Measurements from ENCODE around the gene ATRIP.
"Not testable (repeated sequence)": the region's sequence is repeated elsewhere in the genome, so short reads cannot be mapped to it uniquely, and the experiment has no call there.

ATRIP gene

GRCh38 chr3:48473617-48473952, 27.0 kb downstream of the ATRIP start:
- no peak for TF ChIP-seq ZFX (IDR thresholded peaks at IDR 0.05; ENCODE audit: borderline replicate concordance)
- TF ChIP-seq, protein P1, sequence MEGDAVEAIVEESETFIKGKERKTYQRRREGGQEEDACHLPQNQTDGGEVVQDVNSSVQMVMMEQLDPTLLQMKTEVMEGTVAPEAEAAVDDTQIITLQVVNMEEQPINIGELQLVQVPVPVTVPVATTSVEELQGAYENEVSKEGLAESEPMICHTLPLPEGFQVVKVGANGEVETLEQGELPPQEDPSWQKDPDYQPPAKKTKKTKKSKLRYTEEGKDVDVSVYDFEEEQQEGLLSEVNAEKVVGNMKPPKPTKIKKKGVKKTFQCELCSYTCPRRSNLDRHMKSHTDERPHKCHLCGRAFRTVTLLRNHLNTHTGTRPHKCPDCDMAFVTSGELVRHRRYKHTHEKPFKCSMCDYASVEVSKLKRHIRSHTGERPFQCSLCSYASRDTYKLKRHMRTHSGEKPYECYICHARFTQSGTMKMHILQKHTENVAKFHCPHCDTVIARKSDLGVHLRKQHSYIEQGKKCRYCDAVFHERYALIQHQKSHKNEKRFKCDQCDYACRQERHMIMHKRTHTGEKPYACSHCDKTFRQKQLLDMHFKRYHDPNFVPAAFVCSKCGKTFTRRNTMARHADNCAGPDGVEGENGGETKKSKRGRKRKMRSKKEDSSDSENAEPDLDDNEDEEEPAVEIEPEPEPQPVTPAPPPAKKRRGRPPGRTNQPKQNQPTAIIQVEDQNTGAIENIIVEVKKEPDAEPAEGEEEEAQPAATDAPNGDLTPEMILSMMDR (IDR thresholded peaks at IDR 0.05): no peak
- peak overlapping the region; percentile 89 for H3K27ac ChIP-seq

- peak overlapping the region; percentile 89 for H3K27ac ChIP-seq
These were observed 27.5 kb downstream of the ATRIP start for GRCh38 chr3:48474031-48474430.

- H3K27ac ChIP-seq: no peak overlapping the region
- TF ChIP-seq, protein P1 (IDR thresholded peaks at IDR 0.05): no peak
- TF ChIP-seq ZFX (IDR thresholded peaks at IDR 0.05; ENCODE audit: borderline replicate concordance): no peak
These were observed 28.1 kb downstream of the ATRIP start for GRCh38 chr3:48474619-48475018.

DNA sequence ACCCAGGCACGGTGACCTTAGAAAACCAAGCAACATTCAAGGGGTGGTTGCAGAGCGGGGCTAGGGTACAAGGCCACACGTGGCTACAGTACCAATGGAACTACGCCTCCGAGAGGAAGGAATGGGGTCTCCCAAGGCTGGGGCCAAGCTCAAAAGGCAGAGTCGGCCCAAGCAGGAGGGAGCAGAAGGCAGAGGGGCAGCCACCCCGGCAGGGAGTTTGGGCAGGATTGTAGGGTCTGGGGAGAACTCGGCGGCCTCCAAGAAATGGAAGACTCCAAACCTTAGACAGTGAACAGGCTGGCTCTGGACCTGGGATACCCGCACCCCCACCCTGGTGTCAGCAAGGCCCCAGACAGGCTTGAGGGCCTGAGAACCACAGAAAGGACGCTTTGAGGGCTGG, 28.7 kb downstream of the ATRIP start:
- TF ChIP-seq ZFX (IDR thresholded peaks at IDR 0.05; ENCODE audit: borderline replicate concordance): no peak
- TF ChIP-seq, protein P1 (IDR thresholded peaks at IDR 0.05): no peak
- H3K27ac ChIP-seq: no peak overlapping the region

GRCh38 chr3:48476426-48477053, 30.0 kb downstream of the ATRIP start:
- no peak overlapping the region for H3K27ac ChIP-seq

DNA sequence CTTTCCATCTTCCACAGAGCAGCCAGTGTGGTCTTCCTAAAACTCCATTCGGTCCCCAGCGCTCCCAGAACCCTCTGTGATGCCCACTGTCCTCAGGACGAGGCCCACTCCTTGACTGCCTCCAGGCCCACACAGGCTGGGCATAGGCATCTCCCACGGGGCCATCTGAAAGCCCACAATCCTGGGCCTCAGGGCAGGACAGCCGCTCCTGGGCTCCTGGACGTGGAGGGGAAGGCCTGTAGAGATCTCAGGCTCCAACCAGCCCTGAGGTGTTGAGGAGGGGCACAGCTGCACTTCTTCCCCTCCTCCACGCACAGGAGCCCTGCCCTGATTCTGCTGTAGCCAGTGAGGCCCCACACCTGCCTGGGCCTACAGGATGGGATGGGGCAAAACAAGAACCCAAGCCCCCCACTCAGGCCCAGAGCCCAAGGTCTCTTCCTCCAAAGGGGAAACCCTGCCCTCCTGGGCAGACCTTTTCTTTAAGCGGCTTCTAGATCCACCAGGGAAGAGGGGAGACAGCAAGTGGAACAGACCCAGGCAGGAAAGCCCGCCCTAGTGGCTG, 31.5 kb downstream of the ATRIP start:
- no peak overlapping the region for H3K27ac ChIP-seq
- TF ChIP-seq, protein P1 (IDR thresholded peaks at IDR 0.05): no peak
- TF ChIP-seq ZFX (IDR thresholded peaks at IDR 0.05; ENCODE audit: borderline replicate concordance): no peak

More at GRCh38 chr3:48476426-48477053, 30.0 kb downstream of the ATRIP start:
- TF ChIP-seq, protein P1 (IDR thresholded peaks at IDR 0.05): no peak
- TF ChIP-seq ZFX (IDR thresholded peaks at IDR 0.05; ENCODE audit: borderline replicate concordance): no peak

DNA sequence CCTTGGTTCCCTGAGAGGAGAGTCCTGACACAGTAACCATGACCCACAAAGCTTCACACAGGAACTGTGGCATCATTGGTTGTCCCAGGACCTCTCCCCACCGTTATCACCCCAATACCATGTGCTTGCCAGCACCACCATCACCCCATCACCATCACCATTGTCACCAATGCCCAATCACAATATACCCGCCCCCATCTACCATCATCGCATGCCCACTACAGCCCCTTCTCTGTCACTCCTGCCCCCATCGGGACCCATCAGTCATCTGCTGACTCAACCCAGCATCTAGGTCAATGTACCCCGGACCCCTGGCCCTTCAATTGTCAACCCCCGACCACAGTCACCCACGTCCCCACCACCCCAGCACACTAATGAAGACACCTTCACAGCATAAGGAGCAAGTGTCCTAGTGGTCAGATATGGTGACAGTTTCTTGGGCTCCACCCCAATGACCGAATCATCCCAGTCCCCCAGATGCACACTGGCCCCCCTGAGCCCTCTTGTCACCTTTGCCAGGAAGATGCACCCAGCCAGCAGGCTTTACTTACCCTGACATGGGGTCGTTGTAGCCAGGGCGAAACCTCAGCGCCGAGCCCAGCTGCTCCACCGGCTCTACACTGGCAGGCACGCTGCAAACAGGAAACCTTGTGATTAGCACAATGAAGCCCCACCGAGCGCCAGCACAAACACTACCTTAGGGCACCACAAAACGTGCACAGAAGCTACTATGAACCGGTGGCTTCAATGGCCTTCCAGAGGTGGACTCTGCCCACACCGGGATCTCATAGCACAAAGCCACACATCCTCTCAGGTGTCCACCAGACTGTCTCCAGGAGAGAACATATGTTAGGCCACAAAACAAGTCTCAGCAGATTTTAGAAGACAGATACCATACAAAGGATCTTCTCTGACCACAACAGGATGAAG, 32.4 kb downstream of the ATRIP start:
- TF ChIP-seq, protein P1 (IDR thresholded peaks at IDR 0.05): no peak
- no peak for TF ChIP-seq ZFX (IDR thresholded peaks at IDR 0.05; ENCODE audit: borderline replicate concordance)
- H3K27ac ChIP-seq: no peak overlapping the region

- not testable (repeated sequence) for H3K27ac ChIP-seq
These were observed 34.4 kb downstream of the ATRIP start for GRCh38 chr3:48480891-48481290.

- H3K27ac ChIP-seq: not testable (repeated sequence)
These were observed 36.3 kb downstream of the ATRIP start for GRCh38 chr3:48482822-48483221.

Data from 22Rv1 (cell line).